Ovary (tissue), 10 donors: ENCODE data around the gene MEGF9. TPM values are rescaled to one million over a fixed set of nuclear protein-coding genes. Genes with fewer than 3 reads are reported as not detected.

ENCODE experiments used
- DNase-seq, 5 donors: peaks; one replicate each; pipeline ENCODE4 v3.0.0-alpha.2; 2019 to 2020
- H3K27ac ChIP-seq, 2 donors: fragments of 200-600 bp; one replicate each; pipeline versions ENCODE4 v1.5.1 to v1.8.0; 2019 to 2022
- H3K27me3 ChIP-seq: fragments of 200-600 bp; one replicate; pipeline ENCODE4 v1.8.0; 2022
- H3K36me3 ChIP-seq: fragments of 200-600 bp; sonication (generic); one replicate; pipeline ENCODE4 v1.5.1; 2019
- H3K4me1 ChIP-seq: one replicate; pipeline ENCODE4 v1.8.1; 2013; ENCODE audit warnings: mild to moderate bottlenecking, moderate library complexity; ENCODE audit not compliant: insufficient read depth
- H3K4me3 ChIP-seq: fragments of 200-600 bp; sonication (generic); one replicate; pipeline ENCODE4 v1.5.1; 2017
- H3K9me3 ChIP-seq, 2 donors: fragments of 200-600 bp in 1 of 2; sonication (generic) in 1 of 2; one replicate each; pipeline versions ENCODE4 v1.5.1 to v1.8.1; 2013 to 2019; ENCODE audit warnings: mild to moderate bottlenecking in 1 of 2, moderate library complexity in 1 of 2
- EP300 ChIP-seq: sonication (generic); formaldehyde crosslinking; IDR thresholded peaks from one replicate; pipeline ENCODE4 v1.6.1; 2017; ENCODE audit warnings: antibody characterized with exemption
- POLR2A ChIP-seq: fragments of 450-650 bp; IDR thresholded peaks from one replicate; pipeline ENCODE4 v1.6.1; 2017; ENCODE audit warnings: antibody characterized with exemption, mild to moderate bottlenecking, moderate library complexity
- WGBS, 3 donors: extraction: QIAGEN DNeasy Blood & Tissue Kit in 1 of 3; methylation state at CpG; one replicate each; pipeline versions ENCODE4 v1.1.5 to v1.1.7; 2013 to 2017; 5-methylcytosine and 5-hydroxymethylcytosine counted together
- intact Hi-C, 4 donors: fragments of 100-400 bp; cut with DNase I; formaldehyde crosslinking; loops; one replicate each; pipeline versions ENCODE4 v1.11.0 to v1.15.1; 2022 to 2023
- long read RNA-seq, 3 donors: library from polyadenylated mRNA in 2 of 3; unstranded in 2 of 3; transcript quantifications; one replicate each; pipeline ENCODE4 v2.0.0 and lab custom pipeline, GENCODE V29; 2021 to 2026
- polyA plus RNA-seq, 2 donors: library from polyadenylated mRNA; stranded (reverse); fragments of 200-250 nt in 1 of 2; fragments of 350-450 nt in 1 of 2; fragmentation: Illumina TruSeq in 1 of 2; extraction: RNeasy Lipid Tissue Mini Kit (QIAGEN cat#74804) in 1 of 2; gene quantifications; one replicate each; pipeline ENCODE4 v1.2.3, GENCODE V29; 2013 to 2014
- total RNA-seq, 7 donors: library from RNA; depleted of rRNA in 2 of 7; stranded (reverse); fragments of >200 nt in 2 of 7; fragmentation: NEBNext Ultra II Directional in 3 of 7; extraction: Animal tissue kit (Norgen Biotek cat#: 25700) in 3 of 7; gene quantifications; one replicate each; pipeline versions ENCODE4 v1.1.0 to v1.2.4, GENCODE V29; 2016 to 2023
- TF ChIP-seq, protein P1 (sequence below), 3 donors: fragments of 450-650 bp in 2 of 3; fragments of 200-600 bp in 1 of 3; IDR thresholded peaks; one replicate each; pipeline versions ENCODE4 v1.5.1 to v1.8.0; 2016 to 2022; ENCODE audit warnings: antibody characterized with exemption in 3 of 3, mild to moderate bottlenecking in 1 of 3
- donor health status: DM: no; HTN: no; CAD: no; lungs with moderate emphysema.
- donor health status: DM: no; HTN: no; CAD: no.
- donor health status: Bipolar disorder and iron deficiency.
- donor health status: DM: yes; HTN: yes; CAD: no.
- donor health status: DM: no; HTN: no; CAD: no.
- donor health status: DM: yes; HTN: yes; CAD: no.

The MEGF9 gene
- total RNA-seq (10 to 100 TPM; 12.6 to 20.8 (median 14.6) TPM), polyA plus RNA-seq (10 to 100 TPM in 1 of 2 donors, 1 to 10 TPM in 1; 9.9 to 27.3 TPM)
- long read RNA-seq, donor 1, partial matches to known transcripts: 3 of 4 reads
- long read RNA-seq, donor 1, other reads (novel, unspliced or antisense): 1 of 4 reads
- long read RNA-seq, donor 2, full-length matches to known transcripts: 3 of 8 reads
- long read RNA-seq, donor 2, partial matches to known transcripts: 5 of 8 reads
- long read RNA-seq, donor 2, other reads (novel, unspliced or antisense): 0 of 8 reads
- long read RNA-seq, donor 3, partial matches to known transcripts: 9 of 9 reads
- long read RNA-seq, donor 3, other reads (novel, unspliced or antisense): 0 of 9 reads

GRCh38 chr9:120714088-120714845, at the start of gene MEGF9:
TSS of gene MEGF9 (minus strand) at chr9:120714470. CDS start at chr9:120714358, 112 bp downstream.
- Histone ChIP-seq H3K4me3 (peak within 1 kb of the TSS; percentile 78), H3K27ac (peak within 1 kb of the TSS; percentile 80 to 81), H3K9me3 (no peaks in the 10 kb centered on the region), H3K27me3 (no peaks in the 10 kb centered on the region), H3K36me3 (no peaks in the 10 kb centered on the region), H3K4me1 (peaks cover 6% of the 10 kb centered on the region)
- WGBS, 3 donors: 0% methylated on average over 58 to 102 of the region's 102 CpGs
- TF ChIP-seq, protein P1, sequence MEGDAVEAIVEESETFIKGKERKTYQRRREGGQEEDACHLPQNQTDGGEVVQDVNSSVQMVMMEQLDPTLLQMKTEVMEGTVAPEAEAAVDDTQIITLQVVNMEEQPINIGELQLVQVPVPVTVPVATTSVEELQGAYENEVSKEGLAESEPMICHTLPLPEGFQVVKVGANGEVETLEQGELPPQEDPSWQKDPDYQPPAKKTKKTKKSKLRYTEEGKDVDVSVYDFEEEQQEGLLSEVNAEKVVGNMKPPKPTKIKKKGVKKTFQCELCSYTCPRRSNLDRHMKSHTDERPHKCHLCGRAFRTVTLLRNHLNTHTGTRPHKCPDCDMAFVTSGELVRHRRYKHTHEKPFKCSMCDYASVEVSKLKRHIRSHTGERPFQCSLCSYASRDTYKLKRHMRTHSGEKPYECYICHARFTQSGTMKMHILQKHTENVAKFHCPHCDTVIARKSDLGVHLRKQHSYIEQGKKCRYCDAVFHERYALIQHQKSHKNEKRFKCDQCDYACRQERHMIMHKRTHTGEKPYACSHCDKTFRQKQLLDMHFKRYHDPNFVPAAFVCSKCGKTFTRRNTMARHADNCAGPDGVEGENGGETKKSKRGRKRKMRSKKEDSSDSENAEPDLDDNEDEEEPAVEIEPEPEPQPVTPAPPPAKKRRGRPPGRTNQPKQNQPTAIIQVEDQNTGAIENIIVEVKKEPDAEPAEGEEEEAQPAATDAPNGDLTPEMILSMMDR (IDR thresholded peaks at IDR 0.05): peak in 1 of 3 donors; percentile 21
- no peak for TF ChIP-seq EP300
- peak; percentile 58 for TF ChIP-seq POLR2A
- DNase-seq: peak; percentile 97 to 98 (median 98)
- intact Hi-C loops: loop anchor here in 2 of 4 donors (10.0 kb wide), 1 partner anchor 89 kb away; no protein-coding TSS in a partner anchor

DNA sequence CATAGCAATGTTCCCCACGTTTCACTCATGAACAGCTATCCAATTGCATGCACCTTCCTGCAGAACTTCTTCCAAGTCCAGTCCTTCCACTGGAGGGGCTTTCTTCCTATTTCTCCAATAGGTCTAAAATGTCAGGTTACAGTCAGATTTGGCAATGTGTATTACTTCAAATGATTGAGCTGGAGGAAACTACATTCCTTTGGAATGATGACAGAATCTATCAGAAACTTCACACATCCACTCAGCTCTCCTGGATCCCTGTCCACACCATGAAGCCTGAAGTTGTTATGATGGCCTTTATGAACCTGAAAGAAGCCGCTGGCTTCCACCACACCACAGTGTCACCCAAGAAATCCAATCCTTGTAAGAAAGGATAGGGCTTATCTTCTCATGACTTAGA, 46.7 kb upstream of the MEGF9 start:
- Histone ChIP-seq H3K36me3 (no peaks in the 10 kb centered on the region), H3K27me3 (no peaks in the 10 kb centered on the region), H3K4me1 (no peaks in the 10 kb centered on the region), H3K9me3 (no peaks in the 10 kb centered on the region), H3K27ac (no peak overlapping the region), H3K4me3 (no peak overlapping the region)
- DNase-seq: no peak
- 66 to 72% (median 66%) methylated on average over 2 of the region's 2 CpGs for WGBS, 3 donors
- TF ChIP-seq EP300: no peak
- TF ChIP-seq POLR2A: no peak
- TF ChIP-seq, protein P1 (IDR thresholded peaks at IDR 0.05): no peak
- intact Hi-C loops: loop anchor here in 1 of 4 donors (10.0 kb wide), 1 partner anchor 304 kb away; no protein-coding TSS in a partner anchor

- Histone ChIP-seq H3K9me3 (no peaks in the 10 kb centered on the region), H3K36me3 (no peaks in the 10 kb centered on the region), H3K27me3 (no peaks in the 10 kb centered on the region), H3K4me1 (no peaks in the 10 kb centered on the region), H3K27ac (no peak overlapping the region), H3K4me3 (no peak overlapping the region)
- no peak for DNase-seq
- TF ChIP-seq EP300 (no peak), POLR2A (no peak)
- TF ChIP-seq, protein P1 (IDR thresholded peaks at IDR 0.05): no peak
- intact Hi-C loops: loop anchor here (5.0 to 10.0 kb wide), 4 partner anchors 295 to 315 kb away; partner anchors contain the start of genes CNTRL (in 2 of the 4) and C5 (in 1 of the 4)
- WGBS, 3 donors: 92 to 95% (median 93%) methylated on average over 9 of the region's 9 CpGs
These were observed 45.6 kb upstream of the MEGF9 start for GRCh38 chr9:120759755-120760400.

DNA sequence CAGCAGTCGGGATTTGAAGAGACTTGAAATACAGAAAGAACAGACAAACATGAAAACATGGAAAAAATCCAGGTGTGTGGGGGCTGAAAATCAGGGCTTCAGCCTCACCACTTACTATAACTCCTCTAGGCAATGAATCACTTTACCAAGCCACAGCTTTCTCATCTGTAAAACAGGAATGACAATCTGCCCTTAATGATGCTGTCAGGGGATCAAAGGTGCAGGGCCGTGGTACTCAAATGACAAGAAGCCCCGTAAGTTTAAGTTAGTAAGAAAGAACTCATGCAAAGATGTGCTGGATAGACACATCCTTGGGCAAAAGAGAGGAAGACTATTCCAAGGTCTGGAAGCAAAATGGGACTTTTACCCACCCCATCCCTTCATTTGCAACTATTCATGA, 44.3 kb upstream of the MEGF9 start:
- intact Hi-C loops: loop anchor here in 3 of 4 donors (5.0 to 10.0 kb wide), 3 partner anchors 296 to 316 kb away; partner anchors contain the start of genes CNTRL (in 2 of the 3) and C5 (in 1 of the 3)
- Histone ChIP-seq H3K9me3 (no peaks in the 10 kb centered on the region), H3K36me3 (no peaks in the 10 kb centered on the region), H3K27me3 (no peaks in the 10 kb centered on the region), H3K27ac (no peak overlapping the region), H3K4me1 (no peaks in the 10 kb centered on the region), H3K4me3 (no peak overlapping the region)
- 61 to 76% (median 70%) methylated on average over 3 of the region's 3 CpGs for WGBS, 3 donors
- DNase-seq: no peak
- TF ChIP-seq EP300 (no peak), POLR2A (no peak)
- TF ChIP-seq, protein P1 (IDR thresholded peaks at IDR 0.05): no peak
